NCI-H2196 (cell line): ENCODE measurements around the gene RNASE8.
A peak's percentile ranks its signal among the peaks of the same experiment; 100 is the strongest.
"Not testable (repeated sequence)": the region's sequence is repeated elsewhere in the genome, so short reads cannot be mapped to it uniquely, and the experiment has no call there.

ENCODE experiments used
- DNase-seq: peaks from one replicate; lab custom pipeline; 2025; ENCODE audit not compliant: unreplicated experiment; lab: John Stamatoyannopoulos, UW

Gene RNASE8

GRCh38 chr14:21029917-21030316 lies 27.7 kb upstream of the RNASE8 start, which contains the start of gene TPPP2:
TSS of gene TPPP2 (plus strand) at chr14:21030217. CDS start at chr14:21030582, 365 bp downstream.
- no peak for DNase-seq

GRCh38 chr14:21030531-21030930 lies 27.1 kb upstream of the RNASE8 start:
- DNase-seq = no peak

- no peak for DNase-seq
These were observed 25.1 kb upstream of the RNASE8 start for GRCh38 chr14:21032326-21033132.

DNA sequence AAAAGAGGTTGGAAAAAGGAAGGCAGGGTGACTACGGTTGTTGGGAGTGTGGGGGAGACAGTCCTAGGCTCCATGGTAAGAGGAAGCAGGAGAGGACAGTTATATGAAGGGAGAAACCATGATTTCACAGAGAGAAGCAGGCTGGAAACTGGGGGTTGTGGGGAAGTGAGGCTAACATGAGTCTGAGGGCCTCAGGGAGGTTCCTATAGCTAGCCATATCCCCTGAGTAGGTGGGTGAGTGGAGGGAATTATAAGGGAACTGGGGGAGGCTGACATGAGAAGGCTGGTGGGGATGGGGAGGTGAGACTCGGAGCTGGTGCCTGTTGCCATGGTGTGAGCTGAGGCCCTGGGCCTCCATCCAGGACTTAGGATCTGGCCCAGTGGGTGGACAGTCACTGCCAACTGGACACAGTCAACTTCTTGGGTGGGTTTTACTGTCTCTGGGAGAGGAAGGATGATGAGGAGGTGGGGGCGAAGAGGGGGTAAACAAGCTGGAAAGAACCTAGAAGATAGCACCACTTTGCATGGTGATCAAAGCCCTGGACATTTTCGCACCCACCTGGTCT lies 24.4 kb upstream of the RNASE8 start:
- DNase-seq = no peak

DNA sequence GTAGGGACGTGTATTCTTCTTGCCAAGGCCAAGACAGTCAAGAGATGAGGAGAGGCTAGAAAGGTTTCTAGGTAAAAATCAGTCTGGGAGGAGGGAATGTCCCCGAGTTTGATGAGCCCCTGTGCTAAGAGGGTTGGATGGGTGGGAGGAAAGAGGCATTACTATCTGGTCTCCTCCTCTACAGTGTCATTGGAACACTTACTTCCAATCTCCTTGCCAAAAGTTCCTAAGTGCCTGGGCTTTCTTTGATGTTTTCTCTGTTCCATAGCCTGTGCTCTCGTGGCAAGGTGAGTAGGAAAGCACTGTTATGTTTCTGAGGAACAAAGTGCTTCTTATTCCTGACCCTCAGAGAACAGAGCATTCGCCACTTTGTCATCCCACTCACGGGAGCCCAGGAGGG lies 22.9 kb upstream of the RNASE8 start, which contains the start of gene RNASE13:
Gene RNASE13, minus strand, starts transcription at position 101 of the 400 bp plus-strand sequence. CDS start 519 bp downstream, outside the sequence.
- no peak for DNase-seq

DNA sequence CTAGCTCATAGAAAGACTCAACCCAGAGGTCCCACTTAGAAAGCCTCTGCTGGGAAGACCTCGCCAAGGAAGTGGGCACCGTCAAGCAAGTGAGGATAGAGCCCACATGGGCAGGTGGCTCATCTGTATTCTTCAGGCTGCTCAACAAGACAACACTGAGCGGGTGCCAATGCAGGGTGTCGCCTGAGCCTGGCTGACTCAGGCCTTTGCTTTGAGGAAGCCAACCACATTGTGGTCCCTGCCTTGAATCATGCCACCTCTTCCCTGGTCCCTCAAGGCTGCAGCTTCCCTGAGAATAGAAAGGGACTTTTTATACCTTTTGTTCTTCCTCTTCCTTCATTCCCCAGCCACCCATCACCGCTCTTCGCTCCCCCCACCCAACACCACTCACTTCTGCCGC lies 20.9 kb upstream of the RNASE8 start:
- no peak for DNase-seq

GRCh38 chr14:21037156-21037555 lies 20.5 kb upstream of the RNASE8 start:
- no peak for DNase-seq

- DNase-seq = peak; percentile 68
These were observed 18.9 kb upstream of the RNASE8 start for GRCh38 chr14:21038441-21039422.

DNA sequence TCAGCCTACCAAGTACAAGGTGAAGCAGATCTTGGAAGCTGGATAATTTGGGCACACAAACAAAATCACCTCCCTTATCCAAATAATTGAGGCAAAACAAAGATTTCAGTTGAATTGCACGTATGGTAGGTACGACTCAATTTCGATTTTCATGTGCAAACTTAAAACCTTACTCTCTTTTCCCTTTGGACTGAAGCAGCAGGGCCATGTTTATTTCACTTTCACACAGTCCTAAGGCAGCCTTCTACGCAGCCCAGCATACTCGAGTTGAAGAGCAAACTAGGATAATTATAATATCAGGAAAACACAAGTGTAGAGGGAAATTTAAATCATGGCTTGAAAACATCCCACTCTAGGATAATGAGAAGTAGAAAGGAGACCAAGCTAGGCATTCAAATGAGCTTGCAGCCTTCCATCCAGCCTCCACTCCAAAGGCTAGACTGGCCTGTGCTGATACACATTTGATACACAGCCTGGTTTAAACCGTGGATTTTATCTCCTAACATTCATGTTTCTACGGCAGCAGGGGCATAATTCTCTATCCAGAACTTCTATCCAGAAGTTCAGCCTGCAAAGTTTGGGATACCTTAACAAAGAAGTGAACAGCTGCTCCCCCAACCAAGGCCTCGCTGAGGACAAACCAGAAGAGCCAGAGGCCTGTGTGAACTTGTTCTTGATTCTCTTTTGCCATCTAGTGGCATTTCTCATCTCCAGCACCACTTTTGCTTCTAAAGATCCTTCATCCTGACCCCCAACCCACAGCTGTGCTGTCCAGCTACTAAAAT lies 17.8 kb upstream of the RNASE8 start:
- DNase-seq = peak; percentile 67

- no peak for DNase-seq
These were observed 17.2 kb upstream of the RNASE8 start for GRCh38 chr14:21040370-21040925.

GRCh38 chr14:21040941-21041340 lies 16.7 kb upstream of the RNASE8 start:
- not testable (repeated sequence) for DNase-seq

- no peak for DNase-seq
These were observed 15.8 kb upstream of the RNASE8 start, which contains the start of gene RNASE7 for GRCh38 chr14:21041676-21042433. TSS of gene RNASE7 (plus strand) at chr14:21042362. CDS start at chr14:21042993, 631 bp downstream.

- DNase-seq = no peak
These were observed 14.7 kb upstream of the RNASE8 start for GRCh38 chr14:21042918-21043317.

GRCh38 chr14:21043387-21043973 lies 14.1 kb upstream of the RNASE8 start:
- DNase-seq = no peak

- no peak for DNase-seq
These were observed 13.5 kb upstream of the RNASE8 start for GRCh38 chr14:21043974-21044618.

DNA sequence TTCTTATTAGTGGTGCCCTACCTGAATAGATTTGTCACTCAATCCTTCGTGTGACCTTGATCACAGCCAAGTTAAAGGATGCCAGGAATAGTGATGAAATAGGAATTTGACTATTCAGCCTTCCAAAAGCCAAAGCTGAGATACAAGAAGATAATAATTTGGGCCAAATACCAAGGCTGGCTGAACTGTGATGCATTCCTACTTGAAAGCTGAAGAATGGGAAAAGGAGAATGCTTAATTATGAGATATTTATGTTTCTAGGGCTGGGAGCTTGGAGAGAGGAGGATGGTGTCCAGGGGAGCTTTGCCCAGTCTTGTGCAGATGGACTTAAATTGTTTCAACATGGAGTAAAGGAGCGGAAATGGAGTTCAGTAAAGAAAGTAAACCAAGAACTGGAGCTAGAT lies 10.2 kb upstream of the RNASE8 start:
- no peak for DNase-seq

DNA sequence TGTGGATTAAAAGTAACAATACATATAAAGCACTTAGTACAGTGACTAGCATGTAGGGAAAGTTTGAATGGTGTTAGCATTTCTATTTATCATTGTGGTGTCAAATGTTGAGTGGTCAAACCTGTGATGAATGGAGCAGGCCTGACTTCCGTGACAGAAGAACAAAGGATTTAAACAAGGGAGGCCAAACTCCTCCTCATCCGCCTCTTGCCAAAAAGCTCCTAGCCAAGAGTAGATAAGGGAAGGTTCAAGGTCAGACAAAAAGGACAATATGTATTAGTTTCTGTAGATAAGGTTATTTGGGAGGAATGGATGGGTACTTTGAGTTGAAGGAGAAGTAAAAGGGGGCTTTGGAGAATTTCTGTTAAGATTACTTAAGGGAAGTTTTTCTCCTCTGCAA lies 9.0 kb upstream of the RNASE8 start:
- DNase-seq = no peak

- no peak for DNase-seq
These were observed 8.3 kb upstream of the RNASE8 start for GRCh38 chr14:21049271-21049673.
